Astrocyte of the cerebellum (primary cell): Measurements from ENCODE around the gene HEYL.

Experiments used
- DNase-seq: peaks from one replicate; pipeline ENCODE4 v3.0.0-alpha.2; 2011; ENCODE audit warnings: low read depth
- H3K4me3 ChIP-seq: 2 replicates; pipeline ENCODE4 v1.5.1; 2011; ENCODE audit warnings: mild to moderate bottlenecking, low read depth, low read length, moderate library complexity
- in situ Hi-C: cut with HindIII; loops from 2 replicates; pipeline ENCODE4 v1.10.0; 2017; ENCODE audit warnings: low sequenced_read_pairs
- TF ChIP-seq, protein P1 (sequence below): IDR thresholded peaks from 2 replicates; pipeline ENCODE4 v1.5.1; 2012; ENCODE audit warnings: low read length, low read depth, moderate library complexity, mild to moderate bottlenecking; ENCODE audit errors: missing control alignments

HEYL gene

DNA sequence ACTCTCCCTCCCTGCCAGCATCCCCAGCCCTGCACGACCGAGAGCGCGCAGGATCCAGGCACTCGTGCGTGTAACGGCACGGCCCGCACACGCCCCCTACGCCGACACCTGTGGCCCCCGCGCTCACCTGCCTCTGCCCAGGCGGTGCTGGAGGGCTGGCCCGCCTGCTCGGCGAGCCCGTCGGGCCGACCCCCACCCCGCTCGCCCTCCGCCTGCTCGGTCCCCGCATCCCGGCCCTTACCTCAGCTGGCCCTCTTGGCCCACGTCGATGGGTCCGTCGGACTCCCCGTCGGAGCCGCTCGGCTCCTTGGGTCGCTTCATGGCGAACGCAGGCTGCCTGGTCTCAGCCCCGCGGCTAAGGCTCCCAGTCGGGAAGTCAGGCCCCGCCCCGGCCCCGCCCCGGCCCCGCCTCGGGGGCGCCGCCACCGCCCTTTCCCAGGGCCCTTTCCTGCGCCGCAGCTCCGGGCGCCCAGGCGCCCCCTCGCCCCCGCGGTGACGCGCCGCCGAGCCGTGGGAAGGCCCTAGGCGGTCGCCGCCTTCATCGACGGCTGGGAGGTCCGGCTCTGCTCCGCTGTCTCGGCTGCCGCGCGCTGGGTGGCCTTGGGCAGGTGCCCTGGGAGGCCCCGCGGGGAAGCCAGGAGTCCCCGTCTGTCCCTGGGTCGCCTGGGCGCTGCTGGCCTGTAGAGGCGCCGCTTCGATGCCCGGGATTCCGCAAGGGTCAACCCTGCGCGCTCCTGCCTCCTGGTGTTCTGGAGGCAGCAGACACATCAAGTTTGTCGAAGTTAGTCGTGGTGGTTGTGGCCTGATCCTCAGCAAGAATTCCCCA is at the start of gene HEYL:
Gene HEYL (minus strand): TSS at position 339 of the 826 bp plus-strand sequence. CDS start 18 bp downstream, at position 321.
- no peak within 1 kb of the TSS for H3K4me3 ChIP-seq
- in situ Hi-C loops = loop anchor here (10.0 kb wide), 1 partner anchor 95 kb away; the partner anchor contains the start of gene PPIE
- TF ChIP-seq, protein P1, sequence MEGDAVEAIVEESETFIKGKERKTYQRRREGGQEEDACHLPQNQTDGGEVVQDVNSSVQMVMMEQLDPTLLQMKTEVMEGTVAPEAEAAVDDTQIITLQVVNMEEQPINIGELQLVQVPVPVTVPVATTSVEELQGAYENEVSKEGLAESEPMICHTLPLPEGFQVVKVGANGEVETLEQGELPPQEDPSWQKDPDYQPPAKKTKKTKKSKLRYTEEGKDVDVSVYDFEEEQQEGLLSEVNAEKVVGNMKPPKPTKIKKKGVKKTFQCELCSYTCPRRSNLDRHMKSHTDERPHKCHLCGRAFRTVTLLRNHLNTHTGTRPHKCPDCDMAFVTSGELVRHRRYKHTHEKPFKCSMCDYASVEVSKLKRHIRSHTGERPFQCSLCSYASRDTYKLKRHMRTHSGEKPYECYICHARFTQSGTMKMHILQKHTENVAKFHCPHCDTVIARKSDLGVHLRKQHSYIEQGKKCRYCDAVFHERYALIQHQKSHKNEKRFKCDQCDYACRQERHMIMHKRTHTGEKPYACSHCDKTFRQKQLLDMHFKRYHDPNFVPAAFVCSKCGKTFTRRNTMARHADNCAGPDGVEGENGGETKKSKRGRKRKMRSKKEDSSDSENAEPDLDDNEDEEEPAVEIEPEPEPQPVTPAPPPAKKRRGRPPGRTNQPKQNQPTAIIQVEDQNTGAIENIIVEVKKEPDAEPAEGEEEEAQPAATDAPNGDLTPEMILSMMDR = no peak
- no peak for DNase-seq

DNA sequence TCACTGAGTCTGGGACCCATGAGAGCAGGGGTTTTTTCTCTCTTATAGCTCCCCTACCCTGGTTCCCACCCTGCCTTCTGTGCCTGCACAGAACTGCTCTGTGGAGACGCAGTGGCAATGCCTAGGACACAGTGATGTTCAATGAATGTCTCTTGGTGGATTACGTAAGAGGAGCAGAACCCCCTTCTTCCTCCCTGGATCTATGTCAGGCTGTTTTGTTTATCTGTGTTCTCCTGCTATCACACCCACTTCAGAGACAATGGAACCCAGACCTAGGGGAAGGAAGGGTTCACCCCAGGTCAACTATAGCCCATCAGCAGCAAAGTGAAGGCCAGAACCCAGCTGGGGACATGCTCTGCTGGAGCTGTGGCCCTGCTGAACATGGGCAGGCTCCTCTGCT is 49.8 kb upstream of the HEYL start:
- in situ Hi-C loops = no loop called here
- DNase-seq = no peak
- TF ChIP-seq, protein P1 = no peak
- no peak overlapping the region for H3K4me3 ChIP-seq

DNA sequence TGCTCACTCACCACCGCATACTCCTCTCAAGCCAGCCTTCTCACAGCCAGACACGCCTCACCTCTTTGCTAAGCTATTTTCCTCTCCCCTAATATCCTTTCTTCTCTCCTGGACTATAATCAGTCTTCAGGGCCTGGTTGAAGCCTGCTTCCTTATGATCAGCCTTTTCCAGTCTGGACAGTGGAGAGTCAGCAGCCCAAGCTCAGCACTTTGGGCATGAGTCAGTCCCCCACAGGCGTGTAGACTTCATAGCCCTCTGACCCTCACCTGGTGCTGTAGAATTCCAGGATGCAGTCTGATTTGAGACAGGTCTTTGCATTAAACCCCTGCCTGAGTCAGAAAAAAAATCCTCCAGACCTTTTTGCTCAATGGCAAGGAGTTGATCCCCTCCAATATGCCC is 49.3 kb upstream of the HEYL start:
- in situ Hi-C loops = no loop called here

DNA sequence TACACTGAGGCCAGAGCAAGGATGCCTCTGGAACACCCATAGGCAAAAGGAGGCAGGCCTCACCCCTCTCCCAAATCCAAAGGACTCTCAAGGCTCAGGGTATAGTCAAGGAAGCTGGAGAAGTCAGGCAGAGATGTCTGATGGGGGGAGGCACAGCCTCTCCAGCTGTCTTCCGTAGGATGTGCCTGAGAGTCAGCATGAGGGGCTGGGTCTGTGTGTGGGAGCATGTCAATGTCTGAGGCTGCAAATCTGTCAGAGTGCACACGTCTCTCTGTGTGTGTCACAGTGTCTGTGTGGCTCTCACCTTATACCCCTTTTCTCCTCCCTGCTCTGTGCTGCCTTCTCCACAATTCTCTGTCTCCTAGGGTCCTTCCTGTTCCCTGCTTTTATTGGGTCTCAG is 47.8 kb upstream of the HEYL start:
- in situ Hi-C loops = no loop called here
- TF ChIP-seq, protein P1 = no peak
- no peak for DNase-seq
- no peak overlapping the region for H3K4me3 ChIP-seq

More for the DNA sequence above, 49.3 kb upstream of the HEYL start:
- no peak overlapping the region for H3K4me3 ChIP-seq
- DNase-seq = no peak
- TF ChIP-seq, protein P1 = no peak

DNA sequence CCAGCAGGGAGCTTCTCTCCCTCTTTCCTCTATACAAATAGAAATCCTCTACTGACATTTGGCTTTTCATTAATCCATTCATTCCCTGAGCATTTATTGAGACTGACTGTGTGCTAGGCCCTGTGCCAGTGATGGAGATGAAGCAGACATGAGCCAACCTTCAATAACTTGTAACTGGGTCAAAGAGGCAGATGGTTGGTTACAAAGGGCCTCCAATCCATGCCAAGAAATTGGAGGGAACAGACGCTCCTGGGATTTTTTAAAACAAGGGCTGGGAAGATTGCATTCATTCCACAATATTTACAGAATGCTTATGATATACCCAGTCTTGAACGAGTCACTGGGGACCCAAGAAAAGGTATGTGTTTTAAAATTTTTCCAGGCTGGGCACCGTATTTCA is 45.6 kb upstream of the HEYL start:
- in situ Hi-C loops = no loop called here
- TF ChIP-seq, protein P1 = no peak
- no peak for DNase-seq
- H3K4me3 ChIP-seq = no peak overlapping the region

DNA sequence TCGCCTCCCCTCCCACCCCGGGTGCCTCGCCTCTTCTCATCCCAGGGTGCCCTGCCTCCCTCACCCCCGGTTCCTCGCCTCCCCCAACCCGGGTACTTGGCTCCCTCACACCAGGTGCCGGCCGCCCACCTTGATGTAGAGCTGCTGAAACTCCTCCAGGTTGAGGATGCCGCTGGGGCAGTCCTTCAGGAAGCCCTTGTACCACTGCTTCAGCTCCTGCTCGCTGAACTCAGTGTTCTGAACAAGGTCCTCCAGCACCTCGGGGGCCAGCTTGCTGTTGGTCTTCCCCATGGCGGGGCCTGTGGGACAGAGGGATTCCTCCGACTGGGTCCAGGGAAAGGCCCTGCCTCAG is 44.8 kb upstream of the HEYL start:
- no peak for DNase-seq
- in situ Hi-C loops = no loop called here
- TF ChIP-seq, protein P1 = no peak
- no peak overlapping the region for H3K4me3 ChIP-seq
